HL-60 (cell line): Measurements from ENCODE around the gene UBAC2.

Source experiments
- GABPA ChIP-seq: IDR thresholded peaks from 2 replicates; pipeline ENCODE4 v1.6.1; 2012; ENCODE audit warnings: low read depth
- SPI1 ChIP-seq: IDR thresholded peaks from 2 replicates; pipeline ENCODE4 v1.6.1; 2012; ENCODE audit warnings: low read depth, mild to moderate bottlenecking, borderline replicate concordance
- TF ChIP-seq, protein P1 (sequence below): IDR thresholded peaks from one replicate; pipeline ENCODE4 v1.5.1; 2011; ENCODE audit warnings: low read length, control low read depth, inconsistent platforms; ENCODE audit not compliant: insufficient read depth

DNA sequence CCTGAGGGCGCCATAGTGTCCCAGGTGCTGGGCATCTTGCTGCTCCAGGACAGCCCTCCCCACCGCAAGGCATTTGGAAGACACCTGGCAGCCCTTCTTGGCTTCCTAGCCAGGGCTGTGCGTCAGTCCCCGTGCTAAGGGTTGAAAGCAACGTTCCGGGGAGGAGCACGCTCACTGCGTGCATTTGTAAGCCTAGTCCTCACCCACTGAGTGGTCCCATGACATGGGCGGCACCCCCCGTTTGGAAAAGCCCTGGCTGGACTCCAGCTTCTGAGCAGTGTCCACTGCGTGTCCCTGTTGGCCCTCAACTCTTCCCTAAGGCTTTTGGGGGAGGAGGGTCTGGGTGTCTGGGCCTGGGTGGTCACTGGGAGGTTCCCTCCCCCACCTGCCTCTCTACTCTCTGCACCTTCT is 182.9 kb downstream of the UBAC2 start:
- TF ChIP-seq, protein P1, sequence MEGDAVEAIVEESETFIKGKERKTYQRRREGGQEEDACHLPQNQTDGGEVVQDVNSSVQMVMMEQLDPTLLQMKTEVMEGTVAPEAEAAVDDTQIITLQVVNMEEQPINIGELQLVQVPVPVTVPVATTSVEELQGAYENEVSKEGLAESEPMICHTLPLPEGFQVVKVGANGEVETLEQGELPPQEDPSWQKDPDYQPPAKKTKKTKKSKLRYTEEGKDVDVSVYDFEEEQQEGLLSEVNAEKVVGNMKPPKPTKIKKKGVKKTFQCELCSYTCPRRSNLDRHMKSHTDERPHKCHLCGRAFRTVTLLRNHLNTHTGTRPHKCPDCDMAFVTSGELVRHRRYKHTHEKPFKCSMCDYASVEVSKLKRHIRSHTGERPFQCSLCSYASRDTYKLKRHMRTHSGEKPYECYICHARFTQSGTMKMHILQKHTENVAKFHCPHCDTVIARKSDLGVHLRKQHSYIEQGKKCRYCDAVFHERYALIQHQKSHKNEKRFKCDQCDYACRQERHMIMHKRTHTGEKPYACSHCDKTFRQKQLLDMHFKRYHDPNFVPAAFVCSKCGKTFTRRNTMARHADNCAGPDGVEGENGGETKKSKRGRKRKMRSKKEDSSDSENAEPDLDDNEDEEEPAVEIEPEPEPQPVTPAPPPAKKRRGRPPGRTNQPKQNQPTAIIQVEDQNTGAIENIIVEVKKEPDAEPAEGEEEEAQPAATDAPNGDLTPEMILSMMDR = no peak
- TF ChIP-seq GABPA (no peak), SPI1 (no peak)
